Esophagus muscularis mucosa (tissue), 3 donors: ENCODE measurements around the gene RPL38.

Source experiments
- CTCF ChIP-seq, 3 experiments: fragments of 200-600 bp in 2 of 3; fragments of 450-650 bp in 1 of 3; sonication (generic) in 2 of 3; IDR thresholded peaks; one replicate each; pipeline ENCODE4 v1.5.1; 2017 to 2019; ENCODE audit warnings: antibody characterized with exemption in 3 of 3, mild to moderate bottlenecking in 2 of 3, moderate library complexity in 1 of 3
- POLR2AphosphoS5 ChIP-seq, 2 donors: sonication (generic); formaldehyde crosslinking; IDR thresholded peaks; one replicate each; pipeline ENCODE4 v1.6.1; 2017; ENCODE audit warnings: antibody characterized with exemption in 2 of 2

GRCh38 chr17:74216505-74216904 lies 13.0 kb downstream of the RPL38 start:
- TF ChIP-seq POLR2AphosphoS5 (IDR thresholded peaks at IDR 0.05) (no peak), CTCF (IDR thresholded peaks at IDR 0.05) (no peak)
